HepG2 (cell line): ENCODE measurements around the gene GUCY1A1. TPM values are rescaled to one million over a fixed set of nuclear protein-coding genes. Genes with fewer than 3 reads are reported as not detected.
A peak's percentile ranks its signal among the peaks of the same experiment; 100 is the strongest.

ENCODE experiments used
- ATAC-seq: fragments of 200-7000 bp; cut with Tn5 transposase; 3 replicates; pipeline ENCODE4 v1.9.1; 2020; ENCODE audit warnings: mild to moderate bottlenecking, moderate library complexity
- BruUV-seq: library from RNA; stranded (reverse); fragments of 400-500 nt; replicated peaks from 2 replicates; lab custom pipeline; 2021; lab: Mats Ljungman, UMichigan
- CTCF ChIA-PET: fragments of 300-600 bp; formaldehyde crosslinking; extraction: SDS; loops from one replicate; lab custom pipeline; 2021; ENCODE audit warnings: low total read pairs, inconsistent platforms, low intra/inter-chr PET ratio; lab: Yijun Ruan, JAX
- POLR2A ChIA-PET: fragments of 350-600 bp; sonication (Branson Sonifier 250); formaldehyde crosslinking; loops from one replicate; lab custom pipeline; 2020; ENCODE audit warnings: antibody characterized with exemption, inconsistent platforms; lab: Yijun Ruan, JAX
- DNase-seq: peaks from one replicate; pipeline ENCODE4 v3.0.0-alpha.2; 2015; ENCODE audit warnings: low spot score
- FAIRE-seq: peaks from 3 replicates; lab custom pipeline; 2011; peaks lifted over from hg19 to GRCh38; lab: Jason Lieb, UNC
- H2AFZ ChIP-seq: one replicate; pipeline ENCODE4 v1.6.1; 2011; ENCODE audit warnings: low read length, inconsistent platforms
- H3K27ac ChIP-seq: fragments of 300-600 bp; 3 replicates; pipeline ENCODE4 v1.8.0; 2011; ENCODE audit warnings: mixed run types, mild to moderate bottlenecking, mixed read lengths, low read length, inconsistent platforms; ENCODE audit not compliant: insufficient read depth; ENCODE audit errors: extremely low read length
- H3K27me3 ChIP-seq, 2 experiments: fragments of 200-600 bp in 1 of 2; 2 replicates in 1 of 2; 3 replicates in 1 of 2; pipeline versions ENCODE4 v1.6.0 to v1.8.0; 2011; ENCODE audit warnings: low read length in 2 of 2, mild to moderate bottlenecking in 2 of 2, moderate library complexity in 2 of 2, inconsistent platforms in 1 of 2; ENCODE audit not compliant: insufficient read depth in 2 of 2, control insufficient read depth in 1 of 2
- H3K36me3 ChIP-seq, 2 experiments: fragments of 200-600 bp in 1 of 2; replicated peaks in 1 of 2; 2 replicates in 1 of 2; 3 replicates in 1 of 2; pipeline versions ENCODE4 v1.5.1 to v1.8.0; 2011; ENCODE audit warnings: low read length in 2 of 2, inconsistent platforms in 1 of 2; ENCODE audit not compliant: insufficient read depth in 2 of 2, control insufficient read depth in 1 of 2
- H3K4me1 ChIP-seq: 2 replicates; pipeline ENCODE4 v1.5.1; 2012; ENCODE audit warnings: low read length, inconsistent platforms; ENCODE audit not compliant: insufficient read depth
- H3K4me2 ChIP-seq: 2 replicates; pipeline ENCODE4 v1.6.0; 2011; ENCODE audit warnings: low read depth, low read length, inconsistent platforms
- H3K4me3 ChIP-seq, 3 experiments: fragments of 200-600 bp in 1 of 3; sonication (generic), shearing (Covaris generic) in 1 of 3; replicated peaks in 1 of 3; 2 replicates each; pipeline ENCODE4 v1.5.1; 2011 to 2016; ENCODE audit warnings: low read length in 3 of 3, inconsistent platforms in 2 of 3, low read depth in 2 of 3, mild to moderate bottlenecking in 2 of 3, control low read depth in 1 of 3, mixed read lengths in 1 of 3; ENCODE audit not compliant: insufficient read depth in 1 of 3
- H3K79me2 ChIP-seq: one replicate; pipeline ENCODE4 v1.6.1; 2011; ENCODE audit warnings: low read length, inconsistent platforms; ENCODE audit not compliant: insufficient read depth
- H3K9ac ChIP-seq: 2 replicates; pipeline ENCODE4 v1.6.0; 2011; ENCODE audit warnings: mild to moderate bottlenecking, low read depth, low read length, inconsistent platforms; ENCODE audit not compliant: insufficient read depth
- H3K9me3 ChIP-seq: 2 replicates; pipeline ENCODE4 v1.5.1; 2012; ENCODE audit warnings: mild to moderate bottlenecking, low read length
- H4K20me1 ChIP-seq: 2 replicates; pipeline ENCODE4 v1.6.0; 2011; ENCODE audit warnings: inconsistent platforms, mild to moderate bottlenecking, low read length, moderate library complexity; ENCODE audit not compliant: insufficient read depth
- HMG20A ChIP-seq: IDR thresholded peaks from 2 replicates; pipeline ENCODE4 v1.6.1; 2016; ENCODE audit warnings: borderline replicate concordance
- SNAPC2 ChIP-seq: sonication (generic); formaldehyde crosslinking; IDR thresholded peaks from 2 replicates; pipeline ENCODE4 v1.8.1; 2022; ENCODE audit warnings: mild to moderate bottlenecking, missing genetic modification reagents
- YY1 ChIP-seq: IDR thresholded peaks from 2 replicates; pipeline ENCODE4 v1.6.1; 2011; ENCODE audit warnings: low read length, low read depth, moderate library complexity, mild to moderate bottlenecking; ENCODE audit not compliant: insufficient read depth, insufficient replicate concordance
- ZNF136 ChIP-seq: sonication (generic); formaldehyde crosslinking; IDR thresholded peaks from 2 replicates; pipeline ENCODE4 v1.8.1; 2022; ENCODE audit warnings: low read depth, mild to moderate bottlenecking, moderate library complexity, missing genetic modification reagents
- WGBS: methylation state at CpG from one replicate; pipeline ENCODE4 v1.1.6; 2017; ENCODE audit warnings: low lambda C conversion rate; 5-methylcytosine and 5-hydroxymethylcytosine counted together
- in situ Hi-C: cut with HindIII; loops from 2 replicates; pipeline ENCODE4 v1.10.0; 2017; ENCODE audit warnings: low pct_unique_long_range_greater_than_20kb; ENCODE audit not compliant: extremely low pct_ligation_motif_present
- intact Hi-C: fragments of 100-400 bp; cut with micrococcal nuclease; formaldehyde crosslinking; loops from one replicate; pipeline ENCODE4 v1.10.0; 2022; ENCODE audit not compliant: unreplicated experiment
- polyA plus RNA-seq, 8 experiments: library from polyadenylated mRNA; depleted of rRNA in 3 of 8; stranded (reverse) in 7 of 8; unstranded in 1 of 8; fragments of >200 nt; fragmentation: Illumina TruSeq in 4 of 8; extraction: Trizol in 4 of 8; gene quantifications; 2 replicates each; pipeline versions ENCODE4 v1.2.1 to v1.2.3, GENCODE V29; 2011 to 2016; ENCODE audit warnings: low read depth in 4 of 8, missing spikeins in 1 of 8, mixed read lengths in 1 of 8; ENCODE audit not compliant: insufficient read depth in 1 of 8
- total RNA-seq, 5 experiments: library from RNA; depleted of rRNA; stranded (reverse); fragments of >200 nt; fragmentation: Illumina TruSeq; extraction: Trizol; gene quantifications; 2 replicates each; pipeline ENCODE4 v1.2.3, GENCODE V29; 2016; ENCODE audit warnings: low read depth in 1 of 5
- TF ChIP-seq, protein P1 (sequence below): sonication (generic); formaldehyde crosslinking; IDR thresholded peaks from 2 replicates; pipeline ENCODE4 v1.9.0; 2021; ENCODE audit warnings: missing genetic modification reagents, mild to moderate bottlenecking, borderline replicate concordance
- TF ChIP-seq, protein P2 (sequence below): sonication (generic); formaldehyde crosslinking; IDR thresholded peaks from 2 replicates; pipeline ENCODE4 v1.4.0; 2020; ENCODE audit warnings: mild to moderate bottlenecking, missing genetic modification reagents
- TF ChIP-seq, protein P3 (sequence below): sonication (generic); formaldehyde crosslinking; IDR thresholded peaks from 2 replicates; pipeline ENCODE4 v1.5.1; 2020; ENCODE audit warnings: missing genetic modification reagents, mild to moderate bottlenecking, borderline replicate concordance

Gene GUCY1A1
- total and polyA plus RNA-seq, 2 of the 13 experiments (the other 11 are each of a cell fraction or from before 2014, with no cell fraction given): not detected

DNA sequence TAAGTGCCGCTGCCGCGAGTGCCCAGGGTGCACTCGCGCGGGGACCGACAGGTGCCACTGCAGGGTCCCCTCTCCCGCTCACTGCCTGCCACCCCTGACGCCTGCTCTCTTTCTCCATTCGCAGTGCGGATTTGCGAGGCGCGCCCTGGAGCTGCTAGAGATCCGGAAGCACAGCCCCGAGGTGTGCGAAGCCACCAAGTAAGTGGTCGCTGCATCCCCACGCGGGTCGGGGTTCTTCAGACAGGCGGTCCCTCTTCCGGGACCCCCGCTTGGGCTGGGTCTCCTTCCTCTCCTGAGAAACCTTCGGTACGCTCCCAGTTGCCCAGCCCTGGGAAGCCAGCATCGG lies 547 bp downstream of the GUCY1A1 start:
- peak; percentile 35 for ATAC-seq
- Histone ChIP-seq H3K79me2 (no peaks in the 10 kb centered on the region), H3K9ac (no peak overlapping the region), H4K20me1 (no peaks in the 10 kb centered on the region), H3K27me3 (peaks cover 2 to 15% of the 10 kb centered on the region in 2 experiments; a peak in 4 of 5 replicates), H3K27ac (no peak overlapping the region), H3K9me3 (no peaks in the 10 kb centered on the region), H3K4me3 (no peak overlapping the region), H3K36me3 (no peaks in the 10 kb centered on the region), H2AFZ (no peak overlapping the region), H3K4me2 (no peak overlapping the region), H3K4me1 (no peaks in the 10 kb centered on the region)
- DNase-seq: no peak
- WGBS: 18% methylated on average over 8 of the region's 27 CpGs
- POLR2A ChIA-PET: no interaction called here
- in situ Hi-C loops (no loop called here), intact Hi-C loops (no loop called here)
- FAIRE-seq: no peak
- CTCF ChIA-PET: no interaction called here
- TF ChIP-seq HMG20A (CRISPR knock-in tag) (no peak), SNAPC2 (CRISPR knock-in tag) (no peak), YY1 (no peak), ZNF136 (CRISPR knock-in tag) (no peak)
- TF ChIP-seq, protein P1, sequence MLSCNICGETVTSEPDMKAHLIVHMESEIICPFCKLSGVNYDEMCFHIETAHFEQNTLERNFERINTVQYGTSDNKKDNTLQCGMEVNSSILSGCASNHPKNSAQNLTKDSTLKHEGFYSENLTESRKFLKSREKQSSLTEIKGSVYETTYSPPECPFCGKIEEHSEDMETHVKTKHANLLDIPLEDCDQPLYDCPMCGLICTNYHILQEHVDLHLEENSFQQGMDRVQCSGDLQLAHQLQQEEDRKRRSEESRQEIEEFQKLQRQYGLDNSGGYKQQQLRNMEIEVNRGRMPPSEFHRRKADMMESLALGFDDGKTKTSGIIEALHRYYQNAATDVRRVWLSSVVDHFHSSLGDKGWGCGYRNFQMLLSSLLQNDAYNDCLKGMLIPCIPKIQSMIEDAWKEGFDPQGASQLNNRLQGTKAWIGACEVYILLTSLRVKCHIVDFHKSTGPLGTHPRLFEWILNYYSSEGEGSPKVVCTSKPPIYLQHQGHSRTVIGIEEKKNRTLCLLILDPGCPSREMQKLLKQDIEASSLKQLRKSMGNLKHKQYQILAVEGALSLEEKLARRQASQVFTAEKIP: no peak
- TF ChIP-seq, protein P2, sequence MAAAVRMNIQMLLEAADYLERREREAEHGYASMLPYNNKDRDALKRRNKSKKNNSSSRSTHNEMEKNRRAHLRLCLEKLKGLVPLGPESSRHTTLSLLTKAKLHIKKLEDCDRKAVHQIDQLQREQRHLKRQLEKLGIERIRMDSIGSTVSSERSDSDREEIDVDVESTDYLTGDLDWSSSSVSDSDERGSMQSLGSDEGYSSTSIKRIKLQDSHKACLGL: no peak
- TF ChIP-seq, protein P3, sequence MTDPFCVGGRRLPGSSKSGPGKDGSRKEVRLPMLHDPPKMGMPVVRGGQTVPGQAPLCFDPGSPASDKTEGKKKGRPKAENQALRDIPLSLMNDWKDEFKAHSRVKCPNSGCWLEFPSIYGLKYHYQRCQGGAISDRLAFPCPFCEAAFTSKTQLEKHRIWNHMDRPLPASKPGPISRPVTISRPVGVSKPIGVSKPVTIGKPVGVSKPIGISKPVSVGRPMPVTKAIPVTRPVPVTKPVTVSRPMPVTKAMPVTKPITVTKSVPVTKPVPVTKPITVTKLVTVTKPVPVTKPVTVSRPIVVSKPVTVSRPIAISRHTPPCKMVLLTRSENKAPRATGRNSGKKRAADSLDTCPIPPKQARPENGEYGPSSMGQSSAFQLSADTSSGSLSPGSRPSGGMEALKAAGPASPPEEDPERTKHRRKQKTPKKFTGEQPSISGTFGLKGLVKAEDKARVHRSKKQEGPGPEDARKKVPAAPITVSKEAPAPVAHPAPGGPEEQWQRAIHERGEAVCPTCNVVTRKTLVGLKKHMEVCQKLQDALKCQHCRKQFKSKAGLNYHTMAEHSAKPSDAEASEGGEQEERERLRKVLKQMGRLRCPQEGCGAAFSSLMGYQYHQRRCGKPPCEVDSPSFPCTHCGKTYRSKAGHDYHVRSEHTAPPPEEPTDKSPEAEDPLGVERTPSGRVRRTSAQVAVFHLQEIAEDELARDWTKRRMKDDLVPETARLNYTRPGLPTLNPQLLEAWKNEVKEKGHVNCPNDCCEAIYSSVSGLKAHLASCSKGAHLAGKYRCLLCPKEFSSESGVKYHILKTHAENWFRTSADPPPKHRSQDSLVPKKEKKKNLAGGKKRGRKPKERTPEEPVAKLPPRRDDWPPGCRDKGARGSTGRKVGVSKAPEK (CRISPR knock-in tag): no peak
- BruUV-seq: no TSS peak
